SIG-M5 treated with dmso at 0.1 percent for 504 hours (cell line): ENCODE data around the gene NPHS2.
"Not testable (repeated sequence)": the region's sequence is repeated elsewhere in the genome, so short reads cannot be mapped to it uniquely, and the experiment has no call there.

Experiments
- DNase-seq: peaks from one replicate; lab custom pipeline; 2025; ENCODE audit not compliant: unreplicated experiment; lab: John Stamatoyannopoulos, UW

The NPHS2 gene

GRCh38 chr1:179548666-179549367 lies 26.9 kb downstream of the NPHS2 start:
- DNase-seq = no peak

- DNase-seq = no peak
These were observed 28.7 kb downstream of the NPHS2 start for GRCh38 chr1:179547021-179547535.

GRCh38 chr1:179545321-179545720 lies 30.4 kb downstream of the NPHS2 start:
- no peak for DNase-seq

- no peak for DNase-seq
These were observed 34.0 kb downstream of the NPHS2 start for GRCh38 chr1:179541774-179542173.

- DNase-seq = no peak
These were observed 45.4 kb downstream of the NPHS2 start for GRCh38 chr1:179530352-179530751.

- no peak for DNase-seq
These were observed 46.1 kb downstream of the NPHS2 start for GRCh38 chr1:179529482-179530195.

GRCh38 chr1:179518544-179518943 lies 57.2 kb downstream of the NPHS2 start:
- not testable (repeated sequence) for DNase-seq

GRCh38 chr1:179516976-179517705 lies 58.6 kb downstream of the NPHS2 start:
- DNase-seq = no peak

GRCh38 chr1:179510038-179510437 lies 65.7 kb downstream of the NPHS2 start:
- DNase-seq = no peak

GRCh38 chr1:179509384-179509783 lies 66.4 kb downstream of the NPHS2 start:
- DNase-seq = no peak

GRCh38 chr1:179506199-179506598 lies 69.5 kb downstream of the NPHS2 start:
- no peak for DNase-seq
